ENCODE data around the gene EMD. TPM values are rescaled to one million over a fixed set of nuclear protein-coding genes. Genes with fewer than 3 reads are reported as not detected.

The EMD gene
- total RNA-seq, 1 experiment from 2014 or later: 79.6 TPM

DNA sequence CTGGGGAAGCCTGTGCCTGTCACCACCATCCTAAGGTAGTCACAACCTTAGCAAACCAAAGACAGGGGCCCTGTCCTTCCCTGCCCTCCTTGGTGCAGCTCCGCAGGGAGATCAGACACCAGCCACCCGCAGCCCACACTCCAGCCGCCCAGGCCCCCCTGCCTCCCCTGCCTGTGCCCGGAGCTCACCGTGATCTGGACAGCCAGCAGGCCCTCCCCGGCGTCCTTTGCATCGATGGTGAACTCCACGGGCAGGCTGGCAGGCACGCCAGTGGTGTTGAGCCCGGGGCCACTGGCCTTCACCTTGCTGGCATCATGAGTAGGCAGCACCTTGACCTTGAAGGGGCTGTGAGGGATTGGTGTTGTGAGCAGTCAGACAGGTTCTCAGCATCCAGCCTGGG lies 21.1 kb upstream of the EMD start:
- intact Hi-C loops (cut with micrococcal nuclease; ENCODE audit: unreplicated experiment): no loop called here

DNA sequence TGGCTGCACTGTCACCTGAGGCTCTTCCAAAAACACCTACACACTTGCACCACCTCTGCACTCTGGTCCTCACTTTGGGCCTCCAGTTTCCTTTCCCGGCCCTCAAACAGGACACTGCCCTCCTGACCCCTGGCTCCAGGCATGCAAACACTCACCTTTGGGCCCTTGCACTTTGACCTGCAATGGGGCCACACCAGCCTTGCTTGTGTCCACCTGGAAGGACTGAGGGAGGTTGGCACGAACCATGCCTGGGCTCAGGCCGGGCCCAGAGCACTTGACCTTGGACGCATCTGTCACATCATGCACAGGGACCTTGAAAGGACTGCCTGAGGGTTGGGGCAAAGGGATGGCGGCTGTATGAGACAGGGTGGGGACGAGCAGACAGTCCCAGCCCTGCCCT lies 20.3 kb upstream of the EMD start:
- Histone ChIP-seq H3K27me3 (replicated peaks; ENCODE audit: insufficient read depth, low read depth, low read length, poor library complexity) (no peaks in the 10 kb centered on the region), H3K27ac (ENCODE audit: low read depth, low read length, poor library complexity, severe bottlenecking) (no peak overlapping the region), H3K4me3 (ENCODE audit: low read depth, low read length, poor library complexity, severe bottlenecking) (no peak overlapping the region), H3K4me1 (ENCODE audit: insufficient read depth, low read length, poor library complexity, severe bottlenecking) (no peaks in the 10 kb centered on the region), H3K9me3 (ENCODE audit: low read depth, low read length, poor library complexity, severe bottlenecking) (no peaks in the 10 kb centered on the region), H3K36me3 (ENCODE audit: insufficient read depth, low read length, poor library complexity, severe bottlenecking) (peaks cover 85% of the 10 kb centered on the region)
- ChIA-PET POLR2A (ENCODE audit: low non-redundant PET) (no interaction called here), CTCF (no interaction called here)
- intact Hi-C loops (cut with micrococcal nuclease; ENCODE audit: unreplicated experiment): no loop called here
- DNase-seq (ENCODE audit: low spot score): no peak
- no TSS peak for BruUV-seq (replicated peaks)
- TF ChIP-seq EZH2 (IDR thresholded peaks at IDR 0.05; ENCODE audit: borderline replicate concordance, low read depth, low read length, poor library complexity, severe bottlenecking) (no peak), CTCF (conservative IDR thresholded peaks at IDR 0.05; ENCODE audit: low read depth, low read length) (no peak)

More for the DNA sequence above, 21.1 kb upstream of the EMD start:
- no peak overlapping the region for H3K4me3 ChIP-seq (ENCODE audit: low read depth, low read length, poor library complexity, severe bottlenecking)
- ChIA-PET CTCF (no interaction called here), POLR2A (ENCODE audit: low non-redundant PET) (no interaction called here)
- no peaks in the 10 kb centered on the region for H3K9me3 ChIP-seq (ENCODE audit: low read depth, low read length, poor library complexity, severe bottlenecking)
- no peak overlapping the region for H3K27ac ChIP-seq (ENCODE audit: low read depth, low read length, poor library complexity, severe bottlenecking)
- no peaks in the 10 kb centered on the region for H3K4me1 ChIP-seq (ENCODE audit: insufficient read depth, low read length, poor library complexity, severe bottlenecking)
- TF ChIP-seq CTCF (conservative IDR thresholded peaks at IDR 0.05; ENCODE audit: low read depth, low read length): no peak
- TF ChIP-seq EZH2 (IDR thresholded peaks at IDR 0.05; ENCODE audit: borderline replicate concordance, low read depth, low read length, poor library complexity, severe bottlenecking): no peak
- no TSS peak for BruUV-seq (replicated peaks)
- no peak for DNase-seq (ENCODE audit: low spot score)
- H3K27me3 ChIP-seq (replicated peaks; ENCODE audit: insufficient read depth, low read depth, low read length, poor library complexity): no peaks in the 10 kb centered on the region
- H3K36me3 ChIP-seq (ENCODE audit: insufficient read depth, low read length, poor library complexity, severe bottlenecking): peaks cover 85% of the 10 kb centered on the region

GRCh38 chrX:154359362-154360154 lies 19.5 kb upstream of the EMD start:
- Histone ChIP-seq H3K4me3 (ENCODE audit: low read depth, low read length, poor library complexity, severe bottlenecking) (no peak overlapping the region), H3K9me3 (ENCODE audit: low read depth, low read length, poor library complexity, severe bottlenecking) (no peaks in the 10 kb centered on the region), H3K27me3 (replicated peaks; ENCODE audit: insufficient read depth, low read depth, low read length, poor library complexity) (no peaks in the 10 kb centered on the region), H3K27ac (ENCODE audit: low read depth, low read length, poor library complexity, severe bottlenecking) (no peak overlapping the region), H3K36me3 (ENCODE audit: insufficient read depth, low read length, poor library complexity, severe bottlenecking) (peaks cover 85% of the 10 kb centered on the region), H3K4me1 (ENCODE audit: insufficient read depth, low read length, poor library complexity, severe bottlenecking) (no peaks in the 10 kb centered on the region)
- no peak for DNase-seq (ENCODE audit: low spot score)
- intact Hi-C loops (cut with micrococcal nuclease; ENCODE audit: unreplicated experiment): no loop called here
- BruUV-seq (replicated peaks): TSS peak; percentile 43
- TF ChIP-seq CTCF (conservative IDR thresholded peaks at IDR 0.05; ENCODE audit: low read depth, low read length) (no peak), EZH2 (IDR thresholded peaks at IDR 0.05; ENCODE audit: borderline replicate concordance, low read depth, low read length, poor library complexity, severe bottlenecking) (no peak)
- ChIA-PET CTCF (no interaction called here), POLR2A (ENCODE audit: low non-redundant PET) (no interaction called here)
